ENCODE measurements around the gene PFDN2.

PFDN2 gene

DNA sequence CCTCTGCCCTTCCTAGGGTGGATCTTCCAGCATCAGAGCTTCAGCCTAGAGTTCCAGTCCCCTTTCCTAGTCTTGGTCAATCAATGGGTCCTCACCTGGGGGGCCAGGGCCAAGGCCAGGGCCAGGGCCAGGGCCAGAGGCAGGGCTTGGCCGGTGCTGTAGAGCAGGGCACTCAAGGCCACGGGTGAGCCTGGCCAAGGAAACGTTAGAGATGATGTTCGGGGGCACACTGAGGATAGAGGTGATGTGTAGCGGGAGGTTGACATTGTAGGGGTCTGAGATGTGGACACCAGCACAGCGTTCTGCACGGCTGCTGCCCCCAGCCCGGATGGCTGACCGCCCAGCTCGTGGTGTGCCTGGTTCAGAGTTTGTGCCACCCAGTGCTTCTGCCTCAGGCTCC is 66.6 kb downstream of the PFDN2 start:
- no peak for DNase-seq

All from SHP77 (cell line).